WERI-Rb-1 (cell line): ENCODE results near the gene NRP2.

ENCODE experiments used
- DNase-seq: peaks from one replicate; pipeline ENCODE4 v3.0.0-alpha.2; 2020
- H3K27ac ChIP-seq: fragments of 250-450 bp; sonication (Bioruptor Pico); 2 replicates; pipeline ENCODE4 v1.5.1; 2020; ENCODE audit warnings: mild to moderate bottlenecking, moderate library complexity
- H3K27me3 ChIP-seq: fragments of 250-450 bp; sonication (Bioruptor Pico); 2 replicates; pipeline ENCODE4 v1.5.1; 2021; ENCODE audit warnings: mild to moderate bottlenecking, low read depth, moderate library complexity; ENCODE audit not compliant: insufficient read depth, severe bottlenecking
- H3K36me3 ChIP-seq: fragments of 250-450 bp; sonication (Bioruptor Pico); 2 replicates; pipeline ENCODE4 v1.5.1; 2020; ENCODE audit warnings: mild to moderate bottlenecking, moderate library complexity
- H3K4me3 ChIP-seq: 2 replicates; pipeline ENCODE4 v1.5.1; 2011; ENCODE audit warnings: low read depth, mild to moderate bottlenecking, control low read depth, low read length
- H3K9me3 ChIP-seq: fragments of 250-450 bp; sonication (Bioruptor Pico); 2 replicates; pipeline ENCODE4 v1.5.1; 2021; ENCODE audit warnings: mild to moderate bottlenecking, moderate library complexity; ENCODE audit not compliant: severe bottlenecking
- CTCF ChIP-seq: IDR thresholded peaks from 2 replicates; pipeline ENCODE4 v1.5.1; 2011; ENCODE audit warnings: low read depth, mild to moderate bottlenecking, control low read depth, inconsistent platforms, low read length

Gene NRP2

GRCh38 chr2:205656941-205657340, 25.4 kb upstream of the NRP2 start:
- Histone ChIP-seq H3K36me3 (no peaks in the 10 kb centered on the region), H3K27ac (no peak overlapping the region), H3K4me3 (no peak overlapping the region), H3K27me3 (no peaks in the 10 kb centered on the region), H3K9me3 (no peaks in the 10 kb centered on the region)
- no peak for DNase-seq
- no peak for TF ChIP-seq CTCF

- TF ChIP-seq CTCF = no peak
- no peaks in the 10 kb centered on the region for H3K27me3 ChIP-seq
- no peak for DNase-seq
These were observed 24.7 kb upstream of the NRP2 start for GRCh38 chr2:205657579-205657978.

GRCh38 chr2:205658068-205658467, 24.2 kb upstream of the NRP2 start:
- TF ChIP-seq CTCF = no peak
- no peak overlapping the region for H3K4me3 ChIP-seq
- no peak for DNase-seq
- H3K36me3 ChIP-seq = no peaks in the 10 kb centered on the region
- no peak overlapping the region for H3K27ac ChIP-seq
- H3K27me3 ChIP-seq = no peaks in the 10 kb centered on the region
- no peaks in the 10 kb centered on the region for H3K9me3 ChIP-seq

More at GRCh38 chr2:205657579-205657978, 24.7 kb upstream of the NRP2 start:
- Histone ChIP-seq H3K27ac (no peak overlapping the region), H3K4me3 (no peak overlapping the region), H3K9me3 (no peaks in the 10 kb centered on the region), H3K36me3 (no peaks in the 10 kb centered on the region)

GRCh38 chr2:205658572-205658971, 23.7 kb upstream of the NRP2 start:
- no peak for TF ChIP-seq CTCF
- no peaks in the 10 kb centered on the region for H3K27me3 ChIP-seq

GRCh38 chr2:205659922-205660321, 22.4 kb upstream of the NRP2 start:
- Histone ChIP-seq H3K36me3 (no peaks in the 10 kb centered on the region), H3K27me3 (no peaks in the 10 kb centered on the region), H3K27ac (no peak overlapping the region), H3K9me3 (no peaks in the 10 kb centered on the region), H3K4me3 (no peak overlapping the region)
- no peak for DNase-seq
- no peak for TF ChIP-seq CTCF

More at GRCh38 chr2:205658572-205658971, 23.7 kb upstream of the NRP2 start:
- Histone ChIP-seq H3K36me3 (no peaks in the 10 kb centered on the region), H3K9me3 (no peaks in the 10 kb centered on the region), H3K27ac (no peak overlapping the region), H3K4me3 (no peak overlapping the region)
- no peak for DNase-seq

- DNase-seq = no peak
- H3K36me3 ChIP-seq = no peaks in the 10 kb centered on the region
- H3K4me3 ChIP-seq = no peak overlapping the region
- H3K27me3 ChIP-seq = no peaks in the 10 kb centered on the region
- no peak for TF ChIP-seq CTCF
- H3K27ac ChIP-seq = no peak overlapping the region
- H3K9me3 ChIP-seq = no peaks in the 10 kb centered on the region
These were observed 21.7 kb upstream of the NRP2 start for GRCh38 chr2:205660521-205661124.
